Measurements from ENCODE around the gene DNASE1L3. TPM values are rescaled to one million over a fixed set of nuclear protein-coding genes. Genes with fewer than 3 reads are reported as not detected.

The DNASE1L3 gene
- polyA plus RNA-seq, 2 of the 4 experiments (the other 2 are of a cell fraction) = 0.19 TPM; not detected in 1

- DNase-seq (ENCODE audit: low read depth in 1 of 2, low spot score in 1 of 2) (no peak), FAIRE-seq (no peak), ATAC-seq (no peak)
- no peak for TF ChIP-seq PBX3 (IDR thresholded peaks at IDR 0.05)
- TF ChIP-seq NR3C1 (IDR thresholded peaks at IDR 0.05) = no peak
- TF ChIP-seq HES2 (IDR thresholded peaks at IDR 0.05) = no peak
- no peak for TF ChIP-seq EP300 (IDR thresholded peaks at IDR 0.05)
- TF ChIP-seq GATA3 (IDR thresholded peaks at IDR 0.05; ENCODE audit: borderline replicate concordance) = no peak
- no peak for TF ChIP-seq EHF (CRISPR knock-in tag; IDR thresholded peaks at IDR 0.05)
- no peak for TF ChIP-seq CHD4 (IDR thresholded peaks at IDR 0.05; ENCODE audit: borderline replicate concordance)
- TF ChIP-seq RARB (CRISPR knock-in tag; IDR thresholded peaks at IDR 0.05) = no peak
- TF ChIP-seq, protein P1, sequence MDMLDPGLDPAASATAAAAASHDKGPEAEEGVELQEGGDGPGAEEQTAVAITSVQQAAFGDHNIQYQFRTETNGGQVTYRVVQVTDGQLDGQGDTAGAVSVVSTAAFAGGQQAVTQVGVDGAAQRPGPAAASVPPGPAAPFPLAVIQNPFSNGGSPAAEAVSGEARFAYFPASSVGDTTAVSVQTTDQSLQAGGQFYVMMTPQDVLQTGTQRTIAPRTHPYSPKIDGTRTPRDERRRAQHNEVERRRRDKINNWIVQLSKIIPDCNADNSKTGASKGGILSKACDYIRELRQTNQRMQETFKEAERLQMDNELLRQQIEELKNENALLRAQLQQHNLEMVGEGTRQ (IDR thresholded peaks at IDR 0.05) = no peak
- no peak for TF ChIP-seq HOXB13 (CRISPR knock-in tag; IDR thresholded peaks at IDR 0.05; ENCODE audit: low read depth)
- no peak for TF ChIP-seq RCOR1 (IDR thresholded peaks at IDR 0.05; ENCODE audit: low read depth, low read length)
- TF ChIP-seq BHLHE40 (IDR thresholded peaks at IDR 0.05; ENCODE audit: low read depth, low read length) = no peak
- TF ChIP-seq, protein P2, sequence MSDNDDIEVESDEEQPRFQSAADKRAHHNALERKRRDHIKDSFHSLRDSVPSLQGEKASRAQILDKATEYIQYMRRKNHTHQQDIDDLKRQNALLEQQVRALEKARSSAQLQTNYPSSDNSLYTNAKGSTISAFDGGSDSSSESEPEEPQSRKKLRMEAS (IDR thresholded peaks at IDR 0.05) = no peak
- ChIA-PET CTCF (interaction anchor here (1.4 to 3.3 kb wide), 2 partner anchors 9 to 16 kb away, joined by 3 to 17 read pairs; no protein-coding TSS in a partner anchor), POLR2A (no interaction called here)
- Histone ChIP-seq H3K27ac (peak overlapping the region in 1 of 2 experiments; percentile 48; a peak in 2 of 6 replicates), H3K4me1 (peaks cover 63% of the 10 kb centered on the region), H3K4me2 (no peak overlapping the region), H3K9me3 (no peaks in the 10 kb centered on the region), H3K4me3 (no peak overlapping the region)
- WGBS (ENCODE audit: missing lambda C conversion rate) = 89% methylated on average over 11 of the region's 11 CpGs
Measured at GRCh38 chr3:58157700-58158099, 53.1 kb downstream of the DNASE1L3 start.

DNA sequence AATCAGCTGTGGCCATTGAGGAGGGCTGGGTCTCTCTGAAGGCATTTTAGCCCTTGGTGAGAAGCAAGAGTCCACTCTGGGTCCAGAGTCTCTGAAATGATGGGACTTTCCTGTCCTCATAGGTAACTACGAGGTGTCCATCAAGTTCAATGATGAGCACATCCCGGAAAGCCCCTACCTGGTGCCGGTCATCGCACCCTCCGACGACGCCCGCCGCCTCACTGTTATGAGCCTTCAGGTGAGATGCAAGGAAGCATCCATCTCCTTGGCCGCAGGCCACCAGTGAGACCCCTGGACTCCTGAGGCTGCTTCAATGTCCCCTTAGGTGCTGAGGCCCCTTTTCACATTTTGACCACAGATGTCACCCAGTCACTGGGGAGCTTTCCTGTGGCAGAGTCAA lies 54.9 kb downstream of the DNASE1L3 start:
- 92% methylated on average over 10 of the region's 10 CpGs for WGBS (ENCODE audit: missing lambda C conversion rate)
- 0 out of 2 replicates have a peak, but pooled peaks have one; percentile 32 for TF ChIP-seq POLR2AphosphoS2 (conservative IDR thresholded peaks at IDR 0.05; ENCODE audit: low read length)
- no peak for TF ChIP-seq FOXS1 (CRISPR knock-in tag; IDR thresholded peaks at IDR 0.05)
- ATAC-seq (no peak; a peak in 1 of 6 replicates), FAIRE-seq (no peak), DNase-seq (ENCODE audit: low read depth in 1 of 2, low spot score in 1 of 2) (no peak)
- Histone ChIP-seq H3K4me1 (peaks cover 50% of the 10 kb centered on the region), H3K4me3 (no peak overlapping the region), H3K27ac (peak overlapping the region in 1 of 2 experiments; percentile 17; a peak in 1 of 6 replicates), H3K9me3 (no peaks in the 10 kb centered on the region), H3K4me2 (no peak overlapping the region)
- ChIA-PET CTCF (interaction anchor here (1.3 kb wide), 1 partner anchor 21 kb away, joined by 3 read pairs; no protein-coding TSS in a partner anchor), POLR2A (no interaction called here)

DNA sequence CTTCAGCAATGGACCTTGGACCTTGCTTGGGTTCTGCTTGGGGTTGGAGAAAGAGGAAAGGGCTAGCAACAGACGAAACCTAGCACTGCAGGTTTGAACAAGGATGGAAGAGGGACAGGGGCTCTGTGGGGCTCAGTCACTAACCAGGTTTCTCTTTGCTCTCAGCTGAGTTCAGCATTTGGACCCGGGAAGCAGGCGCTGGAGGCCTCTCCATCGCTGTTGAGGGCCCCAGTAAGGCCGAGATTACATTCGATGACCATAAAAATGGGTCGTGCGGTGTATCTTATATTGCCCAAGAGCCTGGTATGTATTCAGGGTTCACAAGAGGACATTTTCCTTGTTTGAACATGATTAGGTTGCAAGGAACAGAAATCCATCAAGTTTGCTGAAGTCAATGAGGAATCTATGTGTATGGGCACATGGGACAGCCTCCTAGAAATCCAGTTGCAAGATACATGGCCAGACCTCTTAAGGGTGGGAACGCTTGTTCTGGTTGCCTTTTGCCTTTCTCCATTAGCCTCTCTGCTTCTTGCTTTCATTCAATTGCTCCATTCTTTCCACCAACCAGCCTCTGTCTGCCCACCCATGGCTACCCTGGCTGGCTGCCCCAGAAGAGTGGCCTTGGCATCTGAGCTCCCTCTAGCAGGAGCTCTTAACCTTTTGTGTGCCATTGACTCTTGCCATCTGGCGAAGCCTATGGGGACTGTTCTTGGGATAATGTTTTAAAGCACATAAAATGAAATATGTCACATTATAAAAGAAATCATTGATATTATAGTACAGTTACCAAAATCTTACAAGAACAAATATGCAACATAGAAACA lies 55.9 kb downstream of the DNASE1L3 start:
- peaks cover 50% of the 10 kb centered on the region for H3K4me1 ChIP-seq
- TF ChIP-seq TFCP2L1 (CRISPR knock-in tag; IDR thresholded peaks at IDR 0.05) = no peak
- TF ChIP-seq KDM5A (IDR thresholded peaks at IDR 0.05) = no peak
- TF ChIP-seq, protein P1 (IDR thresholded peaks at IDR 0.05) = no peak
- no peak for TF ChIP-seq PBX3 (IDR thresholded peaks at IDR 0.05)
- no peak for TF ChIP-seq EHMT2 (IDR thresholded peaks at IDR 0.05; ENCODE audit: low read depth)
- TF ChIP-seq ELK1 (IDR thresholded peaks at IDR 0.05; ENCODE audit: low read depth, low read length) = no peak
- TF ChIP-seq, protein P3, sequence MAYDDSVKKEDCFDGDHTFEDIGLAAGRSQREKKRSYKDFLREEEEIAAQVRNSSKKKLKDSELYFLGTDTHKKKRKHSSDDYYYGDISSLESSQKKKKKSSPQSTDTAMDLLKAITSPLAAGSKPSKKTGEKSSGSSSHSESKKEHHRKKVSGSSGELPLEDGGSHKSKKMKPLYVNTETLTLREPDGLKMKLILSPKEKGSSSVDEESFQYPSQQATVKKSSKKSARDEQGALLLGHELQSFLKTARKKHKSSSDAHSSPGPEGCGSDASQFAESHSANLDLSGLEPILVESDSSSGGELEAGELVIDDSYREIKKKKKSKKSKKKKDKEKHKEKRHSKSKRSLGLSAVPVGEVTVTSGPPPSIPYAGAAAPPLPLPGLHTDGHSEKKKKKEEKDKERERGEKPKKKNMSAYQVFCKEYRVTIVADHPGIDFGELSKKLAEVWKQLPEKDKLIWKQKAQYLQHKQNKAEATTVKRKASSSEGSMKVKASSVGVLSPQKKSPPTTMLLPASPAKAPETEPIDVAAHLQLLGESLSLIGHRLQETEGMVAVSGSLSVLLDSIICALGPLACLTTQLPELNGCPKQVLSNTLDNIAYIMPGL (CRISPR knock-in tag; IDR thresholded peaks at IDR 0.05; ENCODE audit: borderline replicate concordance) = no peak
- TF ChIP-seq RARB (CRISPR knock-in tag; IDR thresholded peaks at IDR 0.05) = no peak
- TF ChIP-seq, protein P4, sequence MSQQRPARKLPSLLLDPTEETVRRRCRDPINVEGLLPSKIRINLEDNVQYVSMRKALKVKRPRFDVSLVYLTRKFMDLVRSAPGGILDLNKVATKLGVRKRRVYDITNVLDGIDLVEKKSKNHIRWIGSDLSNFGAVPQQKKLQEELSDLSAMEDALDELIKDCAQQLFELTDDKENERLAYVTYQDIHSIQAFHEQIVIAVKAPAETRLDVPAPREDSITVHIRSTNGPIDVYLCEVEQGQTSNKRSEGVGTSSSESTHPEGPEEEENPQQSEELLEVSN (IDR thresholded peaks at IDR 0.05; ENCODE audit: borderline replicate concordance, low read depth) = no peak
- no peak for TF ChIP-seq HOXB5 (CRISPR knock-in tag; IDR thresholded peaks at IDR 0.05)
- no peak; the same call in 1 of the 2 replicates for TF ChIP-seq POLR2AphosphoS2 (conservative IDR thresholded peaks at IDR 0.05; ENCODE audit: low read length)
- DNase-seq (ENCODE audit: low read depth in 1 of 2, low spot score in 1 of 2) (no peak), FAIRE-seq (no peak), ATAC-seq (no peak)
- H3K27ac ChIP-seq = peak overlapping the region in 1 of 2 experiments; percentile 45; a peak in 2 of 6 replicates
- H3K9me3 ChIP-seq = no peaks in the 10 kb centered on the region
- CTCF ChIA-PET = no interaction called here
- POLR2A ChIA-PET = no interaction called here
- H3K4me2 ChIP-seq = no peak overlapping the region
- 89% methylated on average over 10 of the region's 10 CpGs for WGBS (ENCODE audit: missing lambda C conversion rate)
- no peak overlapping the region for H3K4me3 ChIP-seq

Data from A549 (cell line).